NK-92 (cell line): ENCODE data around the gene THBS1.

Source experiments
- DNase-seq: peaks from one replicate; lab custom pipeline; 2025; ENCODE audit not compliant: unreplicated experiment; lab: John Stamatoyannopoulos, UW

Gene THBS1

DNA sequence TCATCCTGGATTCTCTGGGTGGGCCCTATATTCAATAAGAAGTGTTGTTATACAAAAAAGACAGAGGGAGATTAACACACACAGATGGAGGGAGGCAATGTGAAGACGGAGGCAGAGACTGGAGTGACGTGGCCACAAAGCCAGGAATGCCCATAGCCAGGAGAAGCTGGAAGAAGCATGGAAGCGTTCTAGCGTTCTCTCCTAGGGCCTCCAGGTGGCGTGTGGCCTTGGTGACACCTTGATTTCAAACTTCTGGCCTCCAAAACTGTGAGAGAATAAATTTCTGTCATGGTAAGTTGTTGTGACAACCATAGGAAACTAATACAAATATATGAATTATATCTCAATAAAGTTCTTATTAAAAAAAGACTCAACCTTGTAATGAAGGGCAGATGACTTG lies 21.3 kb downstream of the THBS1 start:
- no peak for DNase-seq

DNA sequence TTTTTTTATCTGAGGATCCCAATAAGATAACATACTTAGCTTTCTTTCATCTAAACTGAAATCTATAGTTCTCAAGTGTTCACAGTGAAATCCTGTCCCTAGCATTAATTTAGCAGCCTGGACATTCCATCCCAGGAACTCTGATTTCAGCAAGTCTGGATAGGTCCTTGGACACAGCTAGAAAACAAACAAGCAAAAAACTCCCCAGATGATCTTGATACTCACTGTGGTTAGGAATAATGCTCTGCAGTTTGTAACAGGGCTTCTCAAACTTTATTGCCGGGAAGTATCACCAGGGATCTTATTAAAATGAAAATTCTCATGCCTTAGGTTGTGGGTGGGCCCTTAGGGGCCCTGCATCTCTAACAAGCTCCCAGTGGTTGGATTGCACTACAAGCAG lies 24.3 kb downstream of the THBS1 start:
- no peak for DNase-seq

DNA sequence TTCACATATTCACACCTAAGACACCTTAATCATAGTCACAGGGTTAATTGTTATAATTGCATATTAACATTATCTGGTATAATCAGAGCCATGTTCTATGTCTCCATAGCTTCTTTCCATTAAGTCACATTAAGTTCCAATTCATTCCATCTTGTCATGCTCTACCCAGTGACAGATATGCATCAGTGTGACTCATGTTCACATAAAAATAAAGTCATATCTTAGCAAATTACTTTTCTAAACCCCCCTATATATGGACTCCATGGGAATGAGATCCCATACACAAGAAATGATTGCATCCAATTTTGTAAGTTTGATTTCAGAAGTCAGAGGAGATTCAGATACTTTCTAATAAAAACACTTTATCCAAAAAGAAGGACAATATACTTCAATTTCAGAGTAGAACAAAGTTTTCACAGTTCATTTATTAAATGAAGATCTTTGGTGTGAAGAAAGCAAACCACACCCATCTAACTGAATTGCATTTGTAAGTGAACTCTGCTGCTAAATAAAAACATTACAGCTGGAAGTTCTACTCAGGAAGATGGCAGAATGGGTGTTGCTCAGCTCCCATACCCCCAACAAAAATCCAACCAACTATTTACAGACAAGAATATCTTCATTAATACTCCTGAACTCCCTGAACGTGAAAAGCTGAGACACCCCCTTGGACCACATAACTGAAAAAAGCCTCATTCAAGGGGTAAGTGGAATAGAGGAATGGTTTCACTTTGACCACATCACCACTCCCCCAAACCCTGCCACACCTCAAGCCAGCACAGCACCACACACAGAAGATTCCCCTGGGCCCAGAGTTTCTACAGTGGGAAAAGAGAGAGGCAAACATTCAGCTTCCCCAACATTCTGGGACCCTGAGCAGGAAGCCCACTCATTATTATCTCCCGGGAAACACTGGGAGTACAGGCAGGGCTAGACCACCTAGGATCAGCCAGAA lies 27.6 kb downstream of the THBS1 start:
- no peak for DNase-seq

DNA sequence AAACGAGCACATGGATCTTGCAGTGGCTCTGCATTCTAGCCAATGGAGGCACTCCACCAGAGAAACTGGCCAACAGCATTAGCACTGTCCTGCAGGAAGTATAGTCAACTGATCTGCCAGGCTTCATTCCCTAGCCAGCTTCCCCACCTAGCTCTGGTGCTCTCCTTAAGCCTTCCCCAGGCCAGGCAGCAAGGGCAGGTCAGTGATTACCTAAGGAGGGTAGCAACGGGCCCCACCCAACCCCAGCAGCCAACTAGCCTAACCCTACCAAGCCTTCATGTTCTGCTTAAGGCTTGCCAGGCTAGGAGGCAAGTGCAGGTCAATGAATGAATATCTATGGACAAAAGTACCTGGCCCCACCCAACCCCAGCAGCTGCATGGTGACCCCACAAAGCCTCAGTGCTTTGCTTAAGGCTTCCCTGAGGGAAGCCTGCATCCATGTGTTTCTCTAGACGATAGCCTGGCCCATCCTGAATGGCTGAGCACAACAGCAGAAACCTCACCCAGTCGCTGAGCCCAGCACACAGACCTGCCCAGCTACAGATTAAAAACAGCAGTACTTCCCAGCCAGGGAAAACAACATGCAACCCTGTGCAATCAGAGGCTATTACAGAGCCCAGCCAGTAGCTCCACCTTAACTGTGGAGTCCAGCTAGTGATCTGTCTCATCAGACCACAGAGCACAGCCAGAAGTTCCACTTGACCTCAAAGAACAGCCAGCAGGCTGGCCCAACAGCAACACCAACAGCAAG lies 28.5 kb downstream of the THBS1 start:
- no peak for DNase-seq

DNA sequence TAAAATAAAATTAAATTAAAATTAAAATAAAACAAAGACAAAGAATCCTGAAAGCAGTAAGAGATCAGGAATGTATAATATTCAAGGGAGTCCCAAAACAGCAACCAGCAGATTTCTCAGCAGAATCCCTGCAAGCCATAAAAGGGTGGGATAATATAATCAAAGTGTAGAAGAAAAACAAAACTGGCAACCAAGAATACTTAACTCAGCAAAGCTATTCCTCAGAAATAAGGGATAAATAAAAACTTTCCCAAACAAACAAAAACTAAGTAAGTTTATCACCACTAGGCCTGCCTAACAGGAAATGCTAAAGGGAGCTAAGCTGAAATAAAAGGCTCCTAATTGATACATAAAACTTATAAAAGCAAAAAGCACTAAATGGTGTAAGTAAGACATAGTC lies 29.8 kb downstream of the THBS1 start:
- DNase-seq: no peak

DNA sequence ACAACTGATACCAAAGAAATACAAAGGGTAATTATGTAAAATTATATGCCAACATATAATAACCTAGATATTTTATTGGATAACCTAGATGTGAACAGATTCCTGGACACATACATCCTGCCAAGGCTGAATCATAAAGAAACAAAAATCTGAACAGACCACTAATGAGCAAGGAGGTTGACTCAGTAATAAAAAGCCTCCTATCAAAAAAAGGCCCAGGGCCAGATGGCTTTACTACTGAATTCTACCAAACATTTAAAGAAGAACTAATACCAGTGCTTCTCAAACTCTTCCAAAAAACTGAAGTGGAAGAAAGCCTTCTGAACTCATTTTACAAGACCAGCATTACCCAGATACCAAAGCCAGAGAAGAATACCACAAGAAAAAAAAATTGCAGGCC lies 32.4 kb downstream of the THBS1 start:
- DNase-seq: no peak

DNA sequence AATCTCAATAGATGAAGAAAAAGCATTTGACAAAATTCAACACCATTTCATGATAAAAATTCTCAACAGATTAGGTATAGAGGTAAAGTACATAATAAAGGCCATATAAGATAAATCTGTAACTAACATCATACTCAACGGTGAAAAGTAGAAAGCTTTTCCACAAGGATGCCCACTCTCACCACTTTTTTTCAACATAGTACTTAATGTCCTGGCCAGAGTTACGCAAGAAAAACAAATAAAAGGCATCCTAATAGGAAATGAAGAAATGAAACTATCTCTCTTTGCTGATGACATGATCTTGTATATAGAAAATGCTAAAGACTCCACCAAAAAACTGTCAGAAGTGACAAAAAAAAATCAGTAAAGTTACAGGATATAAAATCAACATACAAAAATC lies 33.0 kb downstream of the THBS1 start:
- DNase-seq: no peak

DNA sequence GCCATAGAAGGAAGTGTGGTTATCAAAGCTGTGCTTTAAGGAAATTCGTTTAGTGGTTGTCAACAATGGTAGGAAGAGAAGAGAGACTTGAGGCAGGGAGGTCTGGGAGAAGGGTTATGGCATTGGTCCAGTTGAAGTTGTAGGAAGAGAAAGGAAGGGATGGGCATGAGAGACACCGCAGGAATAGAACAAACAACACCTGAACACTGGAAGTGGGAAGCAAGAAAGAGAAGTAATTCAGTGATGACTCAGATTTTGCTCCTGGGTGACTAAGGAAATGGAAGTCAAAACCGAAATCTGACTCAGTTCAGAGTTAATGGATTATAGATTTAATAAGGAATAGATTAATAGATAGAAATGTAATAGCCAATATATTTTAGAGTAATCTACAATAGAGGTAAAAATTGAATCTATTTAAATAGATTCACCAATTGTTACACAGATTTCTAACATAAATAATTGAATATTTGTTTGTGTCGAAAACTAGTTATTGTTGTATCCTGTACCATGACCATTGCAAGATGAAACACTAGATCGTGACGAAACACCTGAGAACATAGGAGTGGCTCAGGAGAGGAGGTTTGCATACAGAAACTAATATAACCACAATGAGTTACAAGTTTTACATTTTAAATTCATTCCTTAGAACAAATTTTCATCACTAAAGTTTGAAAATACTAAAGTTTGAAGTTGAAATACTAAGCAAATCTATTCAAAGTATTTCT lies 36.0 kb downstream of the THBS1 start:
- no peak for DNase-seq

DNA sequence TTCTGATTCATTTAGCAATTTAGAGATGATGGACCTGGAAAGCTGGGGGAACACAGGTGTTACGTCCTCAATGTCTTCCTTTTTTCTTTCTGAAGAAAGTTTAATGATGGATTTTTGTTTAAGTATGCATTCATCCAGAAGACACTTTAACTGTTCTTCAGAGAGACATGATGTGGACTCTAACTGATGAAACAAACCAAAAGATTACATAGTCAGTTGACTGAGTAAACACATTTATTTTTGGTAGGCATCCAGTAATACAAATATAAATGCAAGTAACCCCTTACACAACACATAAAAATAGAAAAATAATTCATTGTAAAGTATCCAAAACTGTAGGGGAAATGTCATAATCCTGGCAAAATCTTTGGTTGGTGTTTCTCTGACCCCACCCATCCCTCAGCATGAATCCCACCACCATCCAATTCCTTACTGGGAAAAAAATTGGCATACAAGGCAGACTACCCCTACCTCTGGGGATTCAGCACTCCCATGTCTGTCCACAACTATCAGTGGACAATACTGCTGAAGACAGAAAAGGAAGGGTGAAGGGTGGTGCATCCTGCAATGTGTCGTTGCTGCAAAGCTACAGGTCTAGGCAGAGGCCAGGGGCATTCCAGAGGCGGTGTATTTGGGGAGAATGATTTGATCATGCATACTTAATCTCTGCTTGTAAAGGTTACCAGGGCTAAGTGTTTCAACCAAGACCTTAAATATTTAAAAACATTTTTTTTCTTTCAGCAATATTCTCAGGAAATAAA lies 37.4 kb downstream of the THBS1 start:
- no peak for DNase-seq

DNA sequence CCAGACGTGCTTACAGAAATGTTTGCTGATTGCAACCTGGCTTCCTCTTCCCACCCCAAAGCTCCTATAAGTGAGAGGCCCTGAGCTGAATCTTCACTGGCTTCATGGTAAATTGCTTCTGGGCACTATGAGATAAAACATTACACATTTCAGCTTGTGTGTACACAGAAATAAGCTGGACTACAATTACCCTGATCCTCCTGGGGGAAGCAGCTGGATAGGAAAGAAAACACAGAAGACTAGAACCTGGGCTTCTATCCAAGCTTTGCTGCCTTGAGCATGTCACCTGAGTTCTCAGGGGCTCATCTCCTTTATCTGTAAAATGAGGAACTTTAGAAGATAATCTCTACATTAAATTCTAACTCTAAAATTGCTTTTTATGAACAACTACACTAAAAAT lies 40.3 kb downstream of the THBS1 start:
- DNase-seq: no peak

DNA sequence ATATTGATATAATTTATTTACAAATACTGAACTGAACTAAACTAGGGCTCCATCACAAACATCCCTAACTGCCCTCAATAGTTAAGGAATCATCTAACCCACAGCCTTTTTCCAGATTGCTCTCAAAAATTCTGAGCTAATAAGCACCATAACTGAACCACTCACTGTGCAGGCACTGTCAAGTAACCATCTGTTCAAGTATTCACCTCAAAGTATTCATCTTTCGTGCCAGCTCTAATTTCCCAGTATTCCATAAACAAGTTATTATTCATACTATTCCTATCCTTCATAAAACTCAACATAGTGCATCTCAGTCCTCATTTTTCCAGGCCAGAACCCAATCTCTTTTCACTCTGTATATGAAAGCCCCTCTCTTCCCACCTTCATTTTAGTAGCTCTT lies 41.1 kb downstream of the THBS1 start:
- no peak for DNase-seq

DNA sequence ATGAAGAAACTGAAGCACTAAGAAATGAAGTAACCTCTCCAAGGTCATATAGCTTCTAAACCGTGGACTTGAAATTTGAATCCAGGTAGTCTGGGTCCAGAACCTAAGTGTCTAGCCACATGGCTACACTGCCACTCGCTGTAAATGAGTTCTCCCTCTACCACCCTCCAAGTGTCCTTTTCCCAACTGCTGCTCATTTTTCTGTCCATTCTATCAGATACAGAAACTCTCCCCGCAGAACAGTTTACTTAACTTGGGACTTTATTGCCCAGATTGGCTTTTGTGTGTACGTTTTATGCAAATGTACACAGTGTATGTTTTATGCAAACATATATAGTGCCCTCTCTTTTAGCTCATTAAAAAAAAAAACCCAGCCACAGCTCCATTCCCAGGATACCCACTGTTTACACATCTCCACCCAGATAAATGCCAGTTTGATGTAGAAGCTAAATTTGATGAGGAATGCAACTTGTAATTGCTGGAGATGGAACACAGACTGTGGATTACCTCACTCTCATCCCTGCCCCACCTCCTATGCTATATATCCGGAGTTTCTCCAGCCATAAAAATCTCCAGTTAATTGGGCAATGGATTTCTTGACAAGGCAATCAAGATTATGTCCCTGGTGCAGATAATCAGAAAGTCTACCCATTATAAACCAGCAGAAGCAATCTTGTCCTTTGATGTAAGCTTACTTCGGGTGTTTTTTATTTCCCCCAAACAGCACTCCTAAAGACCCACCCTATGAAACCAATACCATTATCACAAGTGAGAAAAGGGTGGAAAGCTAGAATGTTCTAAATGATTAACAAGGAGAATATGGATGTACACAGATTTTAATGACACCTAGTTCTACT lies 42.0 kb downstream of the THBS1 start:
- DNase-seq: no peak

DNA sequence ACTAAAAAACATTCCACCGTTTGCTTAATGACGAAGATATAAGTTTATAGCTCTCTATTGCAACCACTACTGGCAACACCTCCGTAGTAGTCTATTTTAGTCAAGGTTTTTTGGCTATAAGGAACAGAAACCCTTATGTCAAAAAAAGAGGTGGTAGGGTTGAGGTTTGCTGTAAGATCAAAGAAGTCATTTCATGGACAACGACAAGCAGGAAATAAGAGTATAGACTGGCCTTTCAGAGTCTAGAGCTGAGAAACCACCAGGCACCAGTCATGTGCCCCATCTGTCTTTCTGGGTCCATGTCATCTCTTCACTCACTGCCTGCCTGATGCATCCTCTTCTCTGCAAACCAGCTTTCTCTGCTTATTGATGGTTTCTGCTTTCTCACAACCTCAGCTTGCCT lies 42.7 kb downstream of the THBS1 start:
- no peak for DNase-seq

DNA sequence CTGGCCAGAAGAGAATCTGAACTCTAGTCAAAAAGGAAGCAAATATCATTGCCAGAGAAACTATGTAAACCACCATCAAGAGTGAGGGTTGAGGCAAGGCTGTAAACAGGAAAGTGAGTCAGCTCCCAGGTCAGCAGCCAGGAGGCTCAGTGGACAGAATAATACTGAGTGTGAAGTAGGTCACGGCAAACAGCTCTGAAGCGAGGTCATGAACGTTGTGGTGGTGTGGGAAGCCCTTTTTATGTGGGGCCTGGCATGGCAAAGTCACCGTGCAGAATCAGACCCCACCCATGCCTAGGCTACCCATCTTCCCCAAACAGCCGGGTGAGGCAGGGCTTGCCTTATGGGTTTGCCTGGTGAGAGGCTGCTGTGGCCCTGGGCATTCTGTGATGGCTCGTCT lies 43.9 kb downstream of the THBS1 start:
- DNase-seq: no peak

DNA sequence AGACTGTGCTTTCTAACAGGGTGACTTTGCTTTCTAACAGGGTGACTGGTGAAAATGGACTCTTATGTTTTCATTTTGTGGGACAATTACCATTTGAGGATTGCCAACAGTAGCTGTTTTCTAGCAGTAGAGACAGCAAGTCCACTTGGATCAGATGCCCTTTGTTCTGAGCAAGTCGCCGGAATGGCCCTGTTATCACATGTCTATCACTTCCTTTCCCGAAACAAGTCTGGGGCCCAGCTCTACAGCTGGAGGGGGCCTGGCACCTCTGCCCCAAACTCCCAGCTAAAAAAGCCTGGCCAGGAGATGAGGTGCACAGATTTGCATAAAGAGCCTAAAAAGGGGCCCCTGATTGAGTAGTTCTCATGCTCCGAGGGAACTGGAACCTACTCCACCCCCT lies 44.6 kb downstream of the THBS1 start:
- no peak for DNase-seq

DNA sequence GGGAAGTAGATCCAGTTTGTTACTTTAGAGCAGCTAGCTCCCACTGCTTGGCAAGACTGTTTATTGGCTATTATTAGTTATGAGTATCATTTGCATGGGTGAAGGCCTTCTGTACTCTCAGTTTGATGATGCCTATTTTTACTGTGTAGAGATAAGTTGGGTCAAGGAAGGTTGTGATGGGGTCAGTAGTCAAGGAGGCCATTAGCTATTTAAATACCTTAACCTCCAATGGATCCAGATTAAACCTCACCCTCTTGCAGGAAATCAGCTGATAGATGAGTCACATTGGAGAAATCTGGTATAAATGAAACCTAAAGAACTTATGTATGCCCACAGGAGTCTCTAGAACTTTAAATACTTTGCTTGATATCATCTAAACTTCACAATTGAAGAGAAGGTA lies 45.0 kb downstream of the THBS1 start:
- DNase-seq: no peak

DNA sequence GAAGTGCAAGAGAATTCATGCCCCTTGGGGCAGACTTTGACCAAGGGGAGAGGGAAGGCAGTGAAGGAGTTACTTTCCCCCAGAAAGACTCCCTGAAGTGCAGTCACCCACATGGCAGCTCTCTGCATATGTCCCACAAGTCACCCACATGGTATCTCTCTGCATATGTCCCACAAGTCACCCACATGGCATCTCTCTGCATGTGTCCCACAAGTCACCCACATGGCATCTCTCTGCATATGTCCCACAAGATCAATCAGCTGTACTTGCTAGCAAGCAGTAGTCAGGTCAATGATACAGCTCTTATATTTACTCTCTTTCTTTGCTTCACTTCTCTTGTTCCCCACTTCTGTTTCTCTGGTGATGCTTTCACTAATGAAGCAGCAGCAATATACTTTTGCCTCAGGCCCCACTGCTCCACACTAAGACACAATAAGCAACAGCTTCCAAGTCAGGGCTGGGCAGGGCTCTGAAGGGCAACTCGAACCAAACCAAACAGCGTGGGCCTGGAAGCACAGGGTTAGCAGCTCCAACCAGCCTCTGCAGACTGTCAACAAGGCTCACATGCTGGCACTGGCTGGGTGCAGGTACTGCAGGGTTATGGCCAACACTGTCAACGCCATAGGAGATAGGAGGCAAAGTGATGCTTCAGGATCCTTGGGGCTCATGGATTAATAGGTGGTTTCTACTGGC lies 46.7 kb downstream of the THBS1 start:
- no peak for DNase-seq

DNA sequence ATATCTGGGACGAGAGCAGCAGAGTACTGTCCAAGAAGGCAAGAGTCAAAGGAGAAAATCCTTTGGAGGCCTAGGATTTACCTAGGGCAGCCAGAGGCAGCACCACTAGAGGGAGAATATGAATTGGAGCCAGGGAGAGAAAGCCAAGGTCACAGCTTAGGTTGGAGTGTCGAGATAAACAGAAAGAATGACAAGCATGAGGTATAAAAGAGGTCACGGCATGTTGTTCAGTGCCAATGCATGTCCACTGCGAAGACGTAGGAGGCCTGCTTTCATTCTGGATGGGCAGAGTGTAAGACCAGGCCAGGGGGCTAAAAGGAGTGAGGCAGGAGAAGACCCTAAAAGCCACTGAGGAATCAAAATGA lies 47.2 kb downstream of the THBS1 start:
- no peak for DNase-seq

DNA sequence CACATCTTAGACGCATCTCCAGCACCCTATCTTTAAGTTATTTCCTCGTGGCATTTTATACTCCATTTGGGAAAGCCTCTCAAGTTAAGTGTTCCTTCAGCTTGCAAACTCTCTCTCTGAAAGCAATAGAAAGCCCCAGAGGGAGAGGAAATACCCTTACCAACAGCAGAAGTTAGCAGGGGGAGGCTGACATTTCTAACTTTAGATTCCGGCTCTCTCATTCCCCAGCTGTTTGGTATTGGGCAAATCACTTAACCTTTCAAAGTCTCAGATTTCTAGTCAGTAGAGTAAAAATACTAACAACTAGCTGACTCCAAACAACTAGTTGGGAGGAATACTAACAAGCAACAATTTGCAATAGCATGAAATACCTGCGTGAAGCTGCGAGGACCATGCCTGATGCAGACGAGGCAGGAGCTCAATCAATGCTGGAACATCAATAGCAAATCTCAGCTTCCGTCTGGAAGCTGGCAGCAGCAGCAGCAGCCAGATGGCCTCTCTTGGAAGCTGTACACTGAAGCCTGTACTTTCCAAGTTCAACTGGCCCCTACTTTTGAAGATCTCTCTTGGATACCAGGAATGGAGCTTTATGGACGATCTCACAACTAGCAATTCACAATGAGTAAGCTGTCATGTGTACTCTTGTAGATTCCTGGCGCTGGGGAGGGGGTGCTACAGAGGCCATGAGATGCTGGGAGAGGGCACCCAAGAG lies 47.8 kb downstream of the THBS1 start:
- no peak for DNase-seq
